HG02840 (cell line): Measurements from ENCODE around the gene SIT1.

Experiments
- ATAC-seq: cut with Tn5 transposase; IDR thresholded peaks from one replicate; pipeline ENCODE4 v1.9.1; 2021; ENCODE audit warnings: mild to moderate bottlenecking, moderate library complexity, moderate number of reproducible peaks; ENCODE audit not compliant: unreplicated experiment, low FRiP score

SIT1 gene, protein sequence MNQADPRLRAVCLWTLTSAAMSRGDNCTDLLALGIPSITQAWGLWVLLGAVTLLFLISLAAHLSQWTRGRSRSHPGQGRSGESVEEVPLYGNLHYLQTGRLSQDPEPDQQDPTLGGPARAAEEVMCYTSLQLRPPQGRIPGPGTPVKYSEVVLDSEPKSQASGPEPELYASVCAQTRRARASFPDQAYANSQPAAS

DNA sequence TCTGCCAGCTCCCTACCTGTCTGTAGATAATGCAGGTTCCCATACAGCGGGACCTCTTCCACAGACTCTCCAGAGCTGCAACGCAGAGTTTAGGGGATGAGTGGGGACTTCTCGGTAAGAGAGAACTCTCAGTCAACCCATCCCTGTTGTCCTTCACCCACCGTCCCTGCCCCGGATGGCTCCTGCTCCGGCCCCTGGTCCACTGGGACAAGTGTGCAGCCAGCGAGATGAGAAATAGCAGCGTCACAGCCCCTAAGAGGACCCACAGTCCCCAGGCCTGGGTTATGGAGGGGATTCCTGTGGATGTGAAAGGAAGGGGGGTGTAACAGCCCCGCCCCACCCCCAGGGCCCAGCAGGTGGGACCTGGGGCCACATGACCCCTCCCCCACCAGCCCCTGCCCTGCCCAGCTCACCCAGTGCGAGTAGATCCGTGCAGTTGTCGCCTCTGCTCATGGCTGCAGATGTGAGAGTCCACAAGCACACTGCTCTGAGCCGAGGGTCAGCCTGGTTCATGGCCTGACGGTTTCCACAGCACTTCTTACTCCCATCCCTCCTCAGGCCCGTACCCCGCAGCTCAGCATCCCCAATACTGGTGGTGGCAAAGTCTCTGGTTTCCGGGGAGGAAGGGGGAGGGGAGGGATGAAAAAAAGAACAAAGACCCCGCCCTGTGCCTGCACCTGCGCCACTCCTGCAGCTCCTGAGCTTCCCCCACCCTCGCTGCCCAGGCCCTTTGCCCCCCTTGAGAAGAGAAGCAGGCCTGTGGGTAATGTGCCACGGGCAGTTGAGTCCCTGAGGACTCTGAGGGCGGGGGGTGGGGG lies at the start of gene SIT1:
Gene SIT1 (minus strand): TSS at position 591 of the 818 bp plus-strand sequence. CDS start 78 bp downstream, at position 513.
- no peak for ATAC-seq

DNA sequence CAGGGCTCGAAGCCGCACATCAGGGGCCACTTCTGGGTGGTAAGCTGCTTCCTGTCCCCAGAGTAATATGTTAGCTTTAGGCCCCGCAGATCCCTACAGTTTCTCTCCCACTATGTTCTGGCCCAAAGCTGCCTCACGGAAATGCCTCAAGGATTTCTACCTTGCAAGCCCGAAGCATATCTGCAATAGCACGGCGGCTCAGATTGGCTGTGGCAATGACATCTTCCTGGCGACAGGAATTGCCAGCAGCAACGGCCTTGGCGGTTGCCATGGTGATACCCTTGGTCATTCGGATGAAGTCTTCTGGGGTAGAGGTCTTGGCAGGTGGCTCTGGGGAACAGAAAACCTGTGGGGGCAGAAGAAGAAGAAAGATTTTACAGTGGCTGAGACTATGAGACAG lies 49.3 kb upstream of the SIT1 start:
- ATAC-seq: no peak

DNA sequence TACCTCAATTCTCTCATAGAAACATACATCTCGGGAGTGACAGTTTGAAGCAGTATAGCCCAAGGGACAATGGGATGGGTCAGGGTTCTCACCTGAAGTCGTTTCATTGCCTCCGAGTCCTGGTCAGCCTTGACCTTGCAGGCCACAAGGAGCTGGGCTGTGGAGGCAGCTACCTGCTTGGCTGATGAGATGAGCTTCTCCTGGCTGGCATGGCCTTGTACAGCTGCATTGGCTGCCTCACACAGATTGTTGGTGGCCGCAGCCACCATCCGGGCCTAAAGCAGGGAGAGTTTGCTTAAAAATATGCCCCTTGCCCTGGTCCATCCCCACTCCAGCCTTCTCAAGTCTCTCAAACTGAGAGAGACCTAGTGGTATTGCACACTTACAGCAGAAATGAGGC lies 47.5 kb upstream of the SIT1 start:
- ATAC-seq: no peak

DNA sequence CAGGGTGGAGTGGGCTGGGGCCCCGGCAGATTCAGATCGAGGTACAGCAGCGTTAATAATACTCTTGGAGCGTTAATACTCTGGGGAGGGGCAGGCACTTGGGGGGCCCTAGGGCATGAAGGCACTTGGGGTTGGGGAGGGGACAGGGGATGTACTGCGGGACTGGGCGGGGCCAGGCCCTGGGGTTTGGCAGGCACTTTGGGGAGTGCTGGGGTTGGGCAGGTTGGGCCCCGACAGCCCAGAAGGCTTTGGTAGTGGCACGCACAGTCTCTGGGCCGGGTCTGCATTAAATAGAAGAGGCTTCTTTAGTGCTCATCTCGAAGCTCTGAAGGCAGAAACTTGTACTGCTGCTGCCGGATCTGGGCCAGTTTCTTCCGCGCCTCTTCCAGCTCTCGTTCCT lies 46.8 kb upstream of the SIT1 start:
- no peak for ATAC-seq

DNA sequence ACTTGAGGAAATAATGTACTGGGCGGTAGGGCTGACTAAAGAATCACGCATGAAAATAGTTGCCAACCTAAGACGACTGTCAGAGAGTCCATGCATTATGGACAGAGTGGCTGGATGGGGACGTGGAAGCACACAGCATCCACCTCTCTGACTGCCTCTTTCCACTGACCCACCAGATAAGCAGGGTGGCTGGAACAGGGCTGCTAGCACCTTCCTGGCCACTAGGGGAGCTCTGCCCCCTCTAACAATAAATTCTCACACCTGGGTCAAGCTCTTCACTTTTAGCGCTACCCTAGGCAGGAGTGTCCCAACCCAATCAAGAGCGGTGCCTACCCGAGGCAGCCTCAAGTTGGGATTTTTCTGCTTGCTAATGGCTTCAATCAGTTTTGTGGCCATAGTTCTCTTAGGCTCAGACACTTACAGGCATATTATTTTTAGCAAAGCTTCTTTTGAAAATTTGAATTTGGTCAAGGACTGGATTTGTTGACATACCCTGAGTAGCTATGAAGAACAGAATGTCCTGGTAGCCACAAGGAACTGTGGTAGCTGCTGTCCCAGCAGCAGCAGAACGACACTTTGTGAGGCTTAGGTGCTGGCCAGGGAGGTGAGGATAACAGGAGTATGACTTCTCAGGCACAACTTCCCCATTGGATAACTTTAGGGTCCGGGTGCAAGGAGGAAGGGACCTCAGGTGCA lies 45.9 kb upstream of the SIT1 start:
- no peak for ATAC-seq

DNA sequence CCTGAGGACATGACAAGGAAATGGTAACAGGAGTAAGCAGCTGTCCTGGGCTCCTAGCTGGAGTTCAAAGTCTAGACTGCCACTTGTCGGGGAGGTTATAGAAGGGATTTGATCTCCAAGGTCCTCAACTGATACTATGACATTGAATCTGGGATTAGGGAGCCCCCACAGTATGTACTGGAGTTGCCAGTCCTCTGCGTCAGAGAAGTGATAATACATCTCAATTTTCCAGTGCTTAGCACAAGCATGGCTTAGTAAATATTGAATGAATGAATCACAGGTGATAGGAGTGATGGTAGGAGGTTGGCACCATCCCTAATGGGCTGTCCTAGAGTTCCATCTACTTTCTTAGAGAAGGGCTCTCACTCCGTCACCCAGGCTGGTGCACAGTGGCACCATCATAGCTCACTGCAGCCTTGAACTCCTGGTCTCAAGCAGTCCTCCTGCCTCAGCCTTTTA lies 45.2 kb upstream of the SIT1 start:
- no peak for ATAC-seq

DNA sequence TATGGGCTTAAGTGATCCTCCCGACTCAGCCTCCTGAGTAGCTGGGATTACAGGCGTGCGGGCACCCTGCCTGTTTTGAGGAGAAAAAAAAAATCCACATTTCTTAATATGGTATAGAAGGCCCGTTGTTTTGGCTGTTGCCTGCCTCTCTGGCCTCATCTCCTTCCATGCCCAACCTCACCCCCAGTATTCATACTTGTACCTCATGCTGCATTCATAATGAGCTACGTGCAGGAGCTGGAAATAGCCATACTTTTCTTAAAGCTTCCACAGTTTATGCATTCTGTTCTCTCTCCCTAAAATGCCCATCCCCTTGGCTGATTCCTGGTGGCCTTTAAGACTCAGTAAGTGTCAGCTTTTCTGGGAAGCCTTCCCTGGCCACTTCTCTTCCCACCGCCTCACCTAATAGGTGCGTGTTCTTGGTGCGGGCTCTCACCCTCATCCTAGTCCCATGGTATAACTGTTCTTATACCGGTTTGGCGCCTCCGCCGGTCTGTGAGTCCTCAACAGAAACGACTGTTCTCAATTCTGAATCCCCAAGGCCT lies 41.1 kb upstream of the SIT1 start:
- ATAC-seq: no peak

DNA sequence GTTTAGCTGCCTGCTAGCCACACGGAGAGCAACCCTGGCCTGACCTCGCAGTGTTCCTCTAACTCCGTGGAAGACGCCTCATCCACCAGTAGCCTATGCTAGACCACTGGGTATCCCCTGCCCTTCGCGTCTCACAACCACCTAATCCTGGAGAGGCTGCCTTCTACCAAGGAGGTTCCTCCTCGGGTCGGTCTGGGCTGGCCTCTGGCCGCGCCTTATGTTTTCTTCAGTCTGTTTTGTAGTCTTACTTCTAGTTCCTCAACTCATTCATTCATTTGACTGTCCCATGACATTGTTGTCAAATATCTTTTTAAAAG lies 40.6 kb upstream of the SIT1 start:
- no peak for ATAC-seq

DNA sequence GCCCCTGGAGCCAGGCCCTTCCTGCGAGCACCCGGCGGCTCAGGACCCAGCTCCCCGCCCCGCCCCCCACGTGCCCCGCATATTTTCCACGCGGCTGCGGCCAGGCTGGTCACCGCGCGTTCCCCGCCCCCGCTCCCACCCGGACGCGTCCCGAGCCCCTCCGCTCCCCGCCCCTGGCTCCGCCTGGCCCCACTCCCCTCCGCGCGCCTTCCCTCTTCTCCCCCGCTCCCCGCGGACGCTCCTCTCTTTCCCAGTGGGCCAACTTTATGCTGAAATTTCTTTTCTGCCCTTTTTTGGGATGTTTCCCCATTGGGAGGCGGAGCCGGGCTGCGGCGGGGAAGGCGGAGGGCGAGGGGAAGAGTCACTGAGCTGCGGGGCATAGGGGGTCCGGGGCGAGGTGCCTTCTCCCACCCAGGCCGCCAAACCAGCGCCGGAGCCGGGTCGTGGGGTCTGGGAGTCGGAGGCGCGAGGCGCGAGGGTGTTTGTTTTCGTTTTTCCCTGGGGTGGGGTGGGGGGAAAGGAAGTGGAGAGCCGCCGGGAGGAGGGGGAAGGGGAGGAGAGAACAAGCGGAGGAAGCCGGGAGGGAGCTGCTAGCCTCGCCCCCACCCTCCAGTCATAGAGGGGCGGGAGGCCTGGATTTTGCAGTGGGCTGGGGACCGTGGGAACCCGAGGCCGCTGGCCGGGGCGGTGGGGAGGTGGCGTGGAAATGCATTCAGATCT lies 40.0 kb upstream of the SIT1 start:
- ATAC-seq: no peak

DNA sequence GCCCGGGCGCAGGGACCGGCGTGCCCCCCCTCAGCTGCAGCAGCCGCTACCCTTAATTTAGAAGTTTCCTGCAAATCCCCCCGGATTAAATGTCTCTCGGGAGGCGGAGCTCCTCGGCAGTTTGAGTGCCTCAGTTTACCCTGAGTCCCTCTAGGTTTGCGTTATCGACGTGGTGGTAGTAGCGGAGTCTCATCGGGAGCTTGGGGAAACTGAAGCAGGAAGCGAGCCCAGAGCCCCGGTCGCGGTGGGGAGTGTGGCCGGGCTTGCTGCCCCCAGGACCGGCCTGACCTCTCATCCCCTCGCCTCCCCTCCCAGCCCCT lies 39.5 kb upstream of the SIT1 start:
- no peak for ATAC-seq

DNA sequence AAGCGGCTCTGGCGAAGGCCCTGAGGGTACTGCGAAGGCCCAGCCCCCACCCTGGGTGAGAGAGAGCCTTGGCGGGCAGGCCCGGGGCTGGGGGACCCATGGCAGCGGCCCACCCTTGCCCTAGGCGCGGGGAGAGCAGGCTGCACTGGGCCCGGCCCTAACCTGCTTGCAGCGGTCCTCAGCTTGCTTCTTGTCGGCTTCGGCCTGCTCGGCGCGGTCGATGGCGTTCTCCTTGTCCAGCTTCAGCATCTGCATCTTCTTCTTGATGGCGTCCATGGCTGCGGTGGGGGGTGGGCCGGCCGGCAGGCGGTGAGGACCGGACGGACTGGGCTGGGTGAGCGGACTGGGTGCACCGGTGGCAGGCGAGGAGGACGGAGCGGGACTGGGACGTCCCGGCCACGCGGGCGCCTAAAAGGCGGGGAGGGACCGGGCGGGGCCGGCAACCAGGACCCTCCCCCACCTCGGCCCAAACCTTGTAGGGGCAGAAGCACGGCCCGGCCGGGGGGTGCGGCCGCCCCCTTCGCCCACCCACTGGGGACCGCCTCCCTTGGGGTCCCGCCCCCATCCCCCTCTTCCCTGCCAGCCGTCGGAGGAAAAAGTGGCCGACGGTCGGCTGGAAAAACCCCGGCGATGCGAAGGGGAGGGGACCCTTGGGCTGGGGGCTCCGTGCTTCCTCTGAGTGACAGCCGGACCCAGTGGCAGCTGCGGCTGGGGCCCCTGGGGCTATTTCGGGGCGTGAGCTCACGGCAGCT lies 39.0 kb upstream of the SIT1 start, which contains the start of gene TPM2:
Gene TPM2 (minus strand): TSS at position 384 of the 752 bp plus-strand sequence. CDS start 108 bp downstream, at position 276.
- ATAC-seq: no peak

DNA sequence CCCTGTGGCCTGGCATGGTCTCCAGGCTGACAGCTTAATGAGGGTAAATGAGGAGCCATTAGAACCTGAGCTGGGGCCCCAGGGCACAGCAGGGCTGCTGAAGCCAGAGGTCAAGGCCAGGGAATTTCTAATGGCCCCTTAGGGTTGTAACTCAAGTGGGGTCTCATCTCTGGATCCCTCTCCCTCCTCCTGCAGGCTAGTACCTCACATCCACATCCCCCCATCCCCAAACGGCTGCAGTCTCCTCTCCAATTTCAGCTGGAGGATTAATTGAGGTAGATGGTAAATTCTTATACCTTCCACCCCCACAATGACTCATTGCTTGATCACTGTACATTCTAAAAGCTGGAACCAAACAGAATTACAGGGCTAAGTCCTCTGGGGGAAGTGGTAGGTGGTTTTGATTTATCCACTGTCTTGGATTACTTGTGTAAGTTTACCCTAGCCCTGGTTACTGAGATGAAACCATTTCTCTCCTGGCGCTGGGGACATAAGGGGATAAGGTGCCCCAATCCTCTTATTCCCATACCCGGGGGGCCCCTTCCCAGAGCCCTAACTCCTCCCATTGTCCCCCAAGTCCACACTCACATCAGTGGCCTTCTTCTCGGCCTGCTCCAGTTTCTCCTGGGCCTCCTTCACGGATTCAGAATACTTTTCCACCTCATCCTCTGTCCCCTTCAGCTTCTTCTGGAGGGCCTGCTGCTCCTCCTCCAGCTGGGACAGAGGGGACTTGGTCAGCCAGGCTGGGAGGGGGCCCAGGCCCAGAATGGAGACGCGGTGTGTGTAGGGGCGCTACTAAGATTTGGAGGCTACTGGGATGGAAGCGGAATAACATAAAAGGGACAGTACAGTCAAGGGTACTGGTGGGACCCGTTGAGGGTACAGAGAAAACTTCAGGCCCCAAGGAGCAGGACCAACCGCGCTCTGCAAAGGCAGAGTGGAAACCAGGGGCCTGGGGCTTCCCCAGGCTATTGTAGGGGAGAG lies 38.1 kb upstream of the SIT1 start:
- ATAC-seq: no peak

DNA sequence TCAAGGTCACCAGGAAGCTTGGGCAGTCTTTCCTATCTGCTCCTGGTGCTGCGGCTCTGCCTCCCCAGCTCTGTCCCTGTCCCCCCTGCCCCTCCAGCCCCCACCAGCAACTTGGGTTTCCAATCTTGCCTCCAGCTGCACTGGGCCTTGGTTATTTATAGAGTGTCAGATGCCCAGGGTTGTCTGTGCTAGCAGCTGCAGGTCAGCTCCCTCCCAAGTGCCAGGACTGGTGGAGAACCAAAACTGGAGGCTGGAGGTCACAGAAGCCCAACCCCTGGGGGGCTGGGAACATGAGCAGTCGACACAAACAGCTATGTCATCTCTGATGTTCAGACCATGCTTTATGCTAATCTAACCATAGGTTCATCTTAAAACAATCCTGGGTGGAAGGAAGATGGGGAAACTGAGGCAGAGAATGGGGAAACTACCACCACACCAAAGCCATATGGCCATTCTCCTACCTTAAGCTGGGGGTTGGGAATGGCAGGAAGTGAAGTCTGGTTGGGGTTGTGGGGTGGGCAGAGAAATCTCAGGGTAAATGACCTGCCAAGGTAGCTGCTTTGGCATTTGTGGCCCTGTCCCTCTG lies 37.3 kb upstream of the SIT1 start:
- no peak for ATAC-seq

DNA sequence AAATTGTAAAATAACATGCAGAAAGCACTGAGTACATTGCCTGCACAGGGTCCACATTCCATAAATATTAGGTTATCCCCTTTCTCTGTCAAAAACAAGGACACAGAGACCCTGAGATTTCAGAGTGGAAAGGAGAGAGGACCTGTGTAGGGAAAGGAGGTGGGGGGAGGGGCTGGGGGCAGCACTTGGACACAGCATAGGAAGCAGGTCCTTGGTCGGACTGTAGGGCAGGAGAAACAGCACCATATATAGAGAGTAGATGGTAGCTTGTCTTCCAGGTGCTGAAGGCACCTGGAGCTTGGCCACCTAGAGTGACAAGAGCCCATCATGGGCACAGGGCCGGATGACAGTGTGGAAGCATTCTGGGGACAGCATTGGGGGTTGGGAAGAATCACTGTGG lies 36.6 kb upstream of the SIT1 start:
- no peak for ATAC-seq

DNA sequence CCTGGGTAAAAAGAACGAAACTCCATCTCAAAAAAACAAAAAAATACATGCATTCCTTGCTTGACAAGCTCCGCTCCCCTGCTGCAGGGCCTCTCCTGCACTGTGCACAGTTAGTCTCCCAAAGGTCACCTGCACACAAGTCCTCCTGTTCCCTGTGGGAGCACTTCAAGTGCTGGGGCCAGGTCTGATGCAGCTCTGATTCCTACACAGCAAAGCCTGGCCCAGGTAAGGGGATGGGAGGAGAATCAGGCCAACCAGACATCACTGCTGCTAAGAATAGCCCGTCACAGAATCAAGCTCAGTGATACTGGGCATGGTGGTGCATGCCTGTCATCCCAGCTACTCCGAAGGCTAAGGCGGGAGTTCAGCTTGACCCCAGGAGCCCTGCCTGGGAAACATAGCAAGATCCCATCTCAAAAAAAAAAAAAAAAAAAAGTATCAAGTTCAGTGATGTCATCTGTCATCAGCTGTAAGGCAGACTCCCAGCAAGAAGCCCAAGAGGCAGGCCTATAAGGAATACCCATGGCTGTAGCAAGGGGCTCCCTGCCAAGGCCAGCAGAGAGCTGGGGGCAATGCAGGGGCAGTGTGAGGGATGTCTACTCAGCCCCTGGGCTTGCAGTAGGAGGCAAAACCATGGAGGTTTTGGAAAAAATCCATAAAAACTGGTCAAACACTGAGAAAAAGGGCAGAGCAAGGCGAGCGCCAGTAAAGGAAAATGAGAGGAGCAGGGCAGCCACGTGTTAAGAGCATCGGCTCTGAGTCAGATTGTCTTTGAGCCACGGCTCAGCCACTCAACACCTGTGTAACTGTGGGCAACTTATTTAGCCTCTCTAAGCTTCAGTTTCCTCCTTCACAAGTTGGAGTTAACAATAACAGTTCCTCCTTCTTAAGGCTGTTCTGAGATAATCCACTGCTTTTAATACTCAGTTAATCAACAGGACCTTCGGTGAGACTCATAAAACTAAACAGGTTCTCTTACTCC lies 35.8 kb upstream of the SIT1 start:
- no peak for ATAC-seq

DNA sequence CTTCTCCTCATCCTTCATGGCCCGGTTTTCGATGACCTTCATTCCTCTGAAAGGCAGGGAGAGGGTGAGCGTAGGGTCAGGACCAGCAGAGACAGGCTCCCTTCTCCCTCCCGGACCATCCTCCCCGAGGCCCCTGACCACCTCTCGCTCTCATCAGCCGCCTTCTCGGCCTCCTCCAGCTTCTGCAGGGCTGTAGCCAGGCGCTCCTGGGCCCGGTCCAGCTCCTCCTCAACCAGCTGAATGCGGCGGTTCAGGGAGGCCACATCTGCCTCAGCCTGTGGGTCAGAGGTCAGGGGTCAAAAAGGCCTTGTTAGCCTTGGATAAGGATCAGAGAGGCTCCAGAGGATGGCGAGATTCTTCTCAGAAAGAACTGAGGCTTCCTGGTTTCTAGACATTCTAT lies 34.8 kb upstream of the SIT1 start:
- ATAC-seq: no peak

DNA sequence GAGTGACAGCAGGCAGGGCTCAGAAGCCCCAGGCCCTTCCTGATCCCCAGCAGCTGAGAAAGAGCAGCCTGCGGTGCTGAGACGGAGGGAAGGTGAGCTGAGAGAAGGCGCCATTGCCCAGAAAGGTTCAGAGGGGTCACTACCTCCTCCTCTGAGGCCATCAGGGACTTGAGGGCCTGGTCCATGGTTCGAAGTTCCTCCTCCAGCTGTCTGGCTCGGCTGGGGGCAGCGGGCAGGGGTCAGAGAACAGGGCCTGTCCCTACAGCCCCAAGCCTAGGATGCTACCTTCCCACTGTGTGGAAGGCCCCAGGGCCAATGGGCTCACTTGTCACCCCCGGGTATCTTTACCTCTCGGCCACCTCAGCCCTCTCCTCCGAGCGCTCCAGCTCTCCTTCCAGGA lies 34.2 kb upstream of the SIT1 start:
- ATAC-seq: no peak
